Amniotic epithelial cell (primary cell): ENCODE results near the gene PARD3B.

Experiments
- DNase-seq: peaks from one replicate; pipeline ENCODE4 v3.0.0-alpha.2; 2010; ENCODE audit warnings: low read depth

The PARD3B gene

DNA sequence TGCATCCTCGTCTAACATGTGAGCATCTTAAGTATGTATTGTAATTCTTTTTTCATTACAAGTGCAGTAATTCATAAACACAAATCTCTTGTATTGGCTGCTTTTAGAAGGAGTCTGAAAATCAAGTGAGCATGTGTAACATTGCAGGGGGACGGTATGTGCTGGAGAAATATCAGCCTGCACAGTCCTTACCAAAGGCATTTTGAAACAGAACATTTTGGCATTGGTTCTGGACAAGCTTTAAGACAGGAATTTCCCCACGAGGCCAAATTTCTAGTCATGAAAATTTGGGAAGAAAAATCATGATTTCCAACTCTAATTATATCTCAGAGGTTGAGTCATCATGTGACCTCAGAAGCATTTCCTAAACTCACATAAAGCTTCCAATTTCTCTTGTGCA lies 1112.3 kb downstream of the PARD3B start:
- no peak for DNase-seq

DNA sequence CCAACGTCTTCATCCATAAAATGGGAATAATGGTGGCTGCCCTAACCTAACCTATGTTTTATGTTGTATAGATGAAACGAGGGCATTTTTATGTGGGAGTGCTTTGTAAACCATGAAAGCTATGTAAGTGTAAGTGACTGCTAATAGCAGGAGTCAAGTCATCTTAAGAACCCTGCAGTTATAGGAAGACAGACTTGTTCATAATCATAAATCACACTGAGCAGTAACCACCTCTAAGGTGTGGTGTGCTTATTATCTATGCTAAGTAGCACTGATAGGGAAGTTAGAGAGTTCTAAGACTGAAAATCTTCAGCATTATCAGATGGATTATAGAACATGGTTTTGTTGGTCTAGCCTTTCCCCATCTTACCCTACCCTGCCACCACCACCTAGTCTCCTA lies 1112.8 kb downstream of the PARD3B start:
- no peak for DNase-seq

DNA sequence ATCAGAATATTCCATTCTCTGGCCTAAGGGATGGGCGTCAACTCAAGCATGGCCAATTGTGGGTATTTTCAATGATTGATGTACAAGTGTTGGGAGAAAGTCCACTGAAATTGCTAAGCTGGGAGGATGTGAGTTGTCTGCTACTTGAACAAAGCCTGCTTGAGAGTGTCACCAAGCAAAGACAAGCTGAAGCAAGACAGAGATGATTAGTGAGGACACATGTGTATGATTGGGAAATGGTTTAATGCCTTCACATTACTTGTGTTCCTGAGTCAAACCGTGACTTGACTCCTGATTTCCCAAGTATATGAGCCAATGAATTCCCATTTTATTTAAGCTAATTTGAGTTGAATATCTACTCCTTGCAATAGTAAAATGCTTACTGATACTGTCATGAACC lies 1113.3 kb downstream of the PARD3B start:
- no peak for DNase-seq

DNA sequence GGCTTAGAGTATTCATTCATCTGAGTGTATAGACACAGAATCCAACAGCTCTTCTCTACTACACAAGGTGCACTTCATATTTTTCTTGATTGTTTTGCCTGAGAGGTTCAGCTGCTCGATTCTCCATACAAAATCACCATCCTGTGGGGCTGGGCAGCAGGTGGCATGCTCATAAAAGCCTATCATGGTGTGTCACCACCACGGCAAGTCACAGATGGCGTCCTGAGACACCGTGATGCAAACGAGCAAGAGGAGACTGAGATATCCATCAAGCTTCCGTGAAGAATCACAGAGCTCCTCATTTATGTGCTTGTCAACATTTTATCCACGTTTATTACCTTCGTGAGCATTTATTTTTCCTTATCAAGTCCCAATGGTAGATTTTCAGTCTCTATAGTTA lies 1114.6 kb downstream of the PARD3B start:
- DNase-seq = no peak

DNA sequence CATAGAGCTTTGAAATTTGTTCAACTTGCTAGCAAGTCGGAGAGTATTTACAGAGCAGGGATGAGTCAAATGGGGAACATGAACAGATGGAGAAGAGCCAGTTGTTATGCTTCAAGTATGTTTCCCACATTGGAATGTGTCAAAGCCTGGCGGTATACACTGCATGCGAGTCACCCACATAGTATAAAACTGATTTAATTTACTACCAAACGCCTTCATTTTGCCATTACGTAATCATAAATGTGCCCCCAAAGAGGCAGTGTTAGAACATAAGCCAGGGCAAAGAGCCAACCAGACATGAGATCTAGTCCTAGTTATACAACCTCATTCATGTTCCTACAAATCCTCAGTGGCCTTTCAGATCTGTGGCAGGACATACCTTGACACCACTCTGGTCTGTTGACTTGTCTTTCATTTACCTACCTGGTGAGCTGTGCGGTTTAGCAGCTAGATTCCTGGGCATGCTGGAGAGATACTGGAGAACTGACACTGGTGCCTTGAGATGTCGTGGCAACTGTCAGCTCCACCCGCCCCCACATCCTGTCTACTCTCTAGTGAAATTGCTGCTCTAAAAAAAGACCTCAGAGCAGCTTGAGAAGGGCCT lies 1115.3 kb downstream of the PARD3B start:
- DNase-seq = peak; percentile 62

DNA sequence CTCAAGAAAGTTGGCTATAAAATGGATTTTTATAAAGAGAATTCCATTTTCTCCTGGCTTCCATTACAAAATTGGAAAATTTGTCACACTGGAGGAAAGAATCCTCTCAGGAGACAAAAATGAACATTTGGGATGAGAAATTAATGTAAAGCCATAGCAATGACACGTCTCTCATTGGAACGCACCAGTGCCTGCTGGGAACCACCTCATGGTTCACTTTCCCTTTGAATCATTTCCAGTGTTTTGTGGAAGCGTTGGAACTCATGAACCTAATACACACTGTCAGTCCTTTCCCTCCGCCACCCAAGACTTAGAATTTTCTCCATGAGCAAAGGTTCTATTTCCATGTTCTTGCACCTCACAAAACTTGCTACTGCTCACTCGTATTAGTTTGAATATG lies 1116.0 kb downstream of the PARD3B start:
- no peak for DNase-seq

DNA sequence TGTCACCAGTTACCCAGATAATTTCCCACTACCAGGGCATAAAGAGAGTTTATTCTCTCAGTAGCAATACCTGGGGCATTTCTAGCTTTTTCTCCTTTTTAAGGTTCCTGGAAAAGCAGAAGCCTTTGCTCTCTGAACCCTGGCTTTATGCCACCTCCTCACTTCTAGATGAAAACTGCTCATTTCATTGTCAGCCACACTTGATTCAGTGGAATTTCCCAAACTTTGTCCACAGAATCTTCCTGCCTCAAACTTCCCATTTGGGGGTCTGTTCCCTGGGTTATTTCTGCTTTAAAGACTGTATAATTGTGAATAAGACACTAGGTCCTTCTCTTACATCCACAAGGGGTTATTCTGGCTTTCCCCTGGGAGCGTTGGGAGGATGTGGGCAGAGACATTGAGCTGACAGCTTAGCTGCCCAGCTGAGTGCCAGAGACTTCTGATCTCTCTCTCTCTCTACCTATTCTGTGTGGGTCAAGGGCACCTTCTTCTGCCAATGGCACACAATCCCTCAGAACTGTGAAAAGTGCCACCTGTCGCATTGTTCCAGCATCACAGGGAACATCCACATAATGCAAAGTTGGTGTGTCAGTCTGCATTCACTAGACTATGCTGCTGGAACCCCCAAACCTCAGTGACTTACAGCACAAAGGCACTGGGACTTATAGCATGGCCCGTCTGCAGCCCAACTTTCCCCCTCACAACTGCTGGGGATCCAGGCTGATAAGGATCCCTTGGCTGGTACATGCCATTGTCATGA lies 1117.1 kb downstream of the PARD3B start:
- no peak for DNase-seq

DNA sequence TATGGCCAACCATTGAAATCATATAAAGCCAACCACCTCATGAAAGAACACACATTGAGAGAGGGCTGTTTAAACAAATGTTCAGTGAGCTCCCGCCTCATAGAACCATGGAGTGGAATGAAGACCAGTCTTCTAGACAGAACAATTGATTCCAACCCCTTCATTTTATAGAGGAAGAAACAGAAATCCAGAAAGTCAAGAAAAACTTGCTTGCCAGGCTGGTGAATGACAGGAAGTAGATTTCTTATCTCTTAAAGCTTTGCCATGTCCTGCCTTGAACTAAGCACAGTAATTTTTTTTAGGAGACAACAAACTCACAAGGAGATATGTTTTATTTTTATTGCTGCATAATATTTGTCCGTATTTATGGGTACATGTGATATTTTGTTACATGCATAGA lies 1120.5 kb downstream of the PARD3B start:
- DNase-seq = no peak
